ENCODE measurements around the gene CCDC172.
"Not testable (repeated sequence)": the region's sequence is repeated elsewhere in the genome, so short reads cannot be mapped to it uniquely, and the experiment has no call there.

Gene CCDC172

DNA sequence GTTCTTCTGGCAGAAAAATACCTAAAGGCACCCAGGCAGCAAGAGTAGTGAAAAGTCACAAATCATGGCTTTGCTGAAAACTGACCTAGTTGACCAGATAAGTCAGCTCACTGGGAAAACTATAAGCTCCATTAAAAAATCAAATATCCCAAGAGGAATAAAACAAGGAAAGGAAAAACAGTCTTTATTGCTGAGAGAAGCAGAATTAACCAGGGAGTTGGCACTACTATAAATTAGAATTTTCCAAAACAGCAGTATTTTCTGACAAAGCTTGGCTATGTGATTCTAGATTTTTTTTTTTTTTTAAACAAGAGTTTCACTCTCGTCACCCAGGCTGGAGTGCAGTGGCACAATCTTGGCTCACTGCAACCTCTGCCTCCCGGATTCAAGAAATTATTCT is 12.6 kb downstream of the CCDC172 start:
- no peak overlapping the region for H3K27ac ChIP-seq (ENCODE audit: low read depth, low read length)
- no peaks in the 10 kb centered on the region for H3K36me3 ChIP-seq (ENCODE audit: control insufficient read depth, insufficient read depth, low read length)
- no peaks in the 10 kb centered on the region for H3K9me3 ChIP-seq (ENCODE audit: control insufficient read depth, insufficient read depth, low read depth, low read length)
- no peak overlapping the region for H3K4me3 ChIP-seq (ENCODE audit: low read depth, low read length)
- H3K27me3 ChIP-seq (ENCODE audit: control insufficient read depth, insufficient read depth, low read length) = no peaks in the 10 kb centered on the region
- H3K4me1 ChIP-seq (ENCODE audit: control insufficient read depth, insufficient read depth, low read length) = no peaks in the 10 kb centered on the region
- no peak overlapping the region for H3K9ac ChIP-seq (ENCODE audit: low read length)

GRCh38 chr10:116352125-116352524 is 27.9 kb downstream of the CCDC172 start:
- no peak overlapping the region for H3K4me3 ChIP-seq (ENCODE audit: low read depth, low read length)
- no peak overlapping the region for H3K9ac ChIP-seq (ENCODE audit: low read length)
- H3K27me3 ChIP-seq (ENCODE audit: control insufficient read depth, insufficient read depth, low read length) = no peaks in the 10 kb centered on the region
- H3K4me1 ChIP-seq (ENCODE audit: control insufficient read depth, insufficient read depth, low read length) = no peaks in the 10 kb centered on the region; the same call in 1 of the 2 replicates
- no peaks in the 10 kb centered on the region for H3K9me3 ChIP-seq (ENCODE audit: control insufficient read depth, insufficient read depth, low read depth, low read length)
- no peaks in the 10 kb centered on the region for H3K36me3 ChIP-seq (ENCODE audit: control insufficient read depth, insufficient read depth, low read length)
- no peak overlapping the region for H3K27ac ChIP-seq (ENCODE audit: low read depth, low read length)

- H3K9me3 ChIP-seq (ENCODE audit: control insufficient read depth, insufficient read depth, low read depth, low read length) = no peaks in the 10 kb centered on the region
- no peaks in the 10 kb centered on the region; the same call in 1 of the 2 replicates for H3K4me1 ChIP-seq (ENCODE audit: control insufficient read depth, insufficient read depth, low read length)
- no peaks in the 10 kb centered on the region for H3K36me3 ChIP-seq (ENCODE audit: control insufficient read depth, insufficient read depth, low read length)
- no peaks in the 10 kb centered on the region for H3K27me3 ChIP-seq (ENCODE audit: control insufficient read depth, insufficient read depth, low read length)
- H3K9ac ChIP-seq (ENCODE audit: low read length) = no peak overlapping the region
- H3K27ac ChIP-seq (ENCODE audit: low read depth, low read length) = no peak overlapping the region
- H3K4me3 ChIP-seq (ENCODE audit: low read depth, low read length) = no peak overlapping the region
These were observed 29.6 kb downstream of the CCDC172 start for GRCh38 chr10:116353817-116354216.

DNA sequence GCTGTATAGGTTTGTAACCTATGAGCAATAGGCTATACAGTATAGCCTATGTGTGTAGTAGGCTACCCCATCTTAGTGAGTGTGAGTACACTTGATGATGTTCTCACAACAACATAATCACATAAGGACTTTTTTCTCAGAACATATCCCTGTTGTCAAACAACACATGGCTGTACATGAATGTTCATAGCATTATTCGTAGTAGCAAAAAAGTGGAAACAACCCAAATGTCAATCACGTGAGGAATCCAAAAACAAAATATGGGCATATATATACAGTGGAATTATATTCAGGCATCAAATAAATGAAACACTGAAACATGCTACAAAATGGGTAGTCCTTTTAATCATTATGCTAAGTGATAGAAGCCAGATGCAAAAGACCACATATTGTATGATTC is 31.1 kb downstream of the CCDC172 start:
- Histone ChIP-seq H3K4me3 (ENCODE audit: low read depth, low read length) (no peak overlapping the region), H3K36me3 (ENCODE audit: control insufficient read depth, insufficient read depth, low read length) (no peaks in the 10 kb centered on the region), H3K9me3 (ENCODE audit: control insufficient read depth, insufficient read depth, low read depth, low read length) (no peaks in the 10 kb centered on the region), H3K27me3 (ENCODE audit: control insufficient read depth, insufficient read depth, low read length) (no peaks in the 10 kb centered on the region), H3K27ac (ENCODE audit: low read depth, low read length) (no peak overlapping the region), H3K4me1 (ENCODE audit: control insufficient read depth, insufficient read depth, low read length) (no peaks in the 10 kb centered on the region), H3K9ac (ENCODE audit: low read length) (no peak overlapping the region)

DNA sequence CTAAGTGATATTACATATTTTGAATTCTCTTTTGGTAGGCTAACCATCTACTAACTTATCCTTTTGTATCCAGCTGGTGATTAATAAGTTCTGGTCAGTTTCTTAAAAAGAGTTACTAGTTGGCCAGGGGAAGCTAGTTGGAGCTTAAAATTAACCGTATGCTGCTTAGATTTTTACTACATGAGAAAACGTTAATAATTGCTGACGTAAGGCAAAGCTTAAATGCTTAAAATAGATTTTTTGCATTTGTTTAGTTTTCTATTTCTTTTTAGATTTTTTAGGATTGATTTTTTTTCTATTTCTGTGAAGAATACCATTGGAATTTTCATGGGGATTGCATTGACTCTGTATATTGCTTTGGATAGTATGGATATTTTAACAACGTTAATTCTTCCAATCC is 32.6 kb downstream of the CCDC172 start:
- Histone ChIP-seq H3K9me3 (ENCODE audit: control insufficient read depth, insufficient read depth, low read depth, low read length) (no peaks in the 10 kb centered on the region), H3K4me3 (ENCODE audit: low read depth, low read length) (no peak overlapping the region), H3K27me3 (ENCODE audit: control insufficient read depth, insufficient read depth, low read length) (no peaks in the 10 kb centered on the region), H3K27ac (ENCODE audit: low read depth, low read length) (no peak overlapping the region), H3K36me3 (ENCODE audit: control insufficient read depth, insufficient read depth, low read length) (no peaks in the 10 kb centered on the region), H3K4me1 (ENCODE audit: control insufficient read depth, insufficient read depth, low read length) (no peaks in the 10 kb centered on the region), H3K9ac (ENCODE audit: low read length) (no peak overlapping the region)

DNA sequence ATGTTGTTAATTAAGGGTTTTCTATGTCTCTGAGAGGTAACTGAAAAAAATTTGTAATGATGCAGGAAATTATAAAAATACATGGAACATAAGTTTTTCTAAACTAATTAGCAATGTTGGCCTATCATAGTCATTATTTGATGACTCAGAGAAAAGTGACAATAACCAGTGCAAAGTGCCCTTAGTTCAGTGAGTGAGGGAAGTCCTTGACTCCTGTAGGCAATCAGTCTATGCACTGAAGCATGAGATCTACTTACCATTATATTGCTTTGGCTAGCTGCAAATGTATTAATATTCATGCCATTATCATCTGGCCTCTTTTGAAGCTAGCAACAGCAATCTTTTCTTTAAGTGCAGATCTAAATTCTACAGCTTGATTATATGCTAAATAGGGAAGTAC is 40.6 kb downstream of the CCDC172 start:
- H3K36me3 ChIP-seq (ENCODE audit: control insufficient read depth, insufficient read depth, low read length) = no peaks in the 10 kb centered on the region
- no peaks in the 10 kb centered on the region for H3K4me1 ChIP-seq (ENCODE audit: control insufficient read depth, insufficient read depth, low read length)

GRCh38 chr10:116371737-116372136 is 47.5 kb downstream of the CCDC172 start:
- no peak overlapping the region for H3K4me3 ChIP-seq (ENCODE audit: low read depth, low read length)
- H3K9me3 ChIP-seq (ENCODE audit: control insufficient read depth, insufficient read depth, low read depth, low read length) = no peaks in the 10 kb centered on the region
- no peak overlapping the region for H3K9ac ChIP-seq (ENCODE audit: low read length)
- H3K27me3 ChIP-seq (ENCODE audit: control insufficient read depth, insufficient read depth, low read length) = no peaks in the 10 kb centered on the region
- H3K4me1 ChIP-seq (ENCODE audit: control insufficient read depth, insufficient read depth, low read length) = no peaks in the 10 kb centered on the region
- no peaks in the 10 kb centered on the region for H3K36me3 ChIP-seq (ENCODE audit: control insufficient read depth, insufficient read depth, low read length)
- no peak overlapping the region for H3K27ac ChIP-seq (ENCODE audit: low read depth, low read length)

More for the DNA sequence above, 40.6 kb downstream of the CCDC172 start:
- no peak overlapping the region for H3K27ac ChIP-seq (ENCODE audit: low read depth, low read length)
- no peak overlapping the region for H3K9ac ChIP-seq (ENCODE audit: low read length)
- no peak overlapping the region for H3K4me3 ChIP-seq (ENCODE audit: low read depth, low read length)
- H3K27me3 ChIP-seq (ENCODE audit: control insufficient read depth, insufficient read depth, low read length) = no peaks in the 10 kb centered on the region
- no peaks in the 10 kb centered on the region for H3K9me3 ChIP-seq (ENCODE audit: control insufficient read depth, insufficient read depth, low read depth, low read length)

GRCh38 chr10:116382290-116382689 is 58.0 kb downstream of the CCDC172 start:
- Histone ChIP-seq H3K27me3 (ENCODE audit: control insufficient read depth, insufficient read depth, low read length) (no peaks in the 10 kb centered on the region), H3K4me1 (ENCODE audit: control insufficient read depth, insufficient read depth, low read length) (no peaks in the 10 kb centered on the region), H3K9ac (ENCODE audit: low read length) (no peak overlapping the region), H3K36me3 (ENCODE audit: control insufficient read depth, insufficient read depth, low read length) (no peaks in the 10 kb centered on the region), H3K9me3 (ENCODE audit: control insufficient read depth, insufficient read depth, low read depth, low read length) (no peaks in the 10 kb centered on the region), H3K4me3 (ENCODE audit: low read depth, low read length) (no peak overlapping the region), H3K27ac (ENCODE audit: low read depth, low read length) (no peak overlapping the region)

GRCh38 chr10:116385311-116385710 is 61.1 kb downstream of the CCDC172 start:
- no peak overlapping the region for H3K9ac ChIP-seq (ENCODE audit: low read length)
- no peaks in the 10 kb centered on the region for H3K27me3 ChIP-seq (ENCODE audit: control insufficient read depth, insufficient read depth, low read length)
- no peak overlapping the region for H3K4me3 ChIP-seq (ENCODE audit: low read depth, low read length)
- H3K27ac ChIP-seq (ENCODE audit: low read depth, low read length) = no peak overlapping the region
- no peaks in the 10 kb centered on the region for H3K36me3 ChIP-seq (ENCODE audit: control insufficient read depth, insufficient read depth, low read length)
- no peaks in the 10 kb centered on the region for H3K9me3 ChIP-seq (ENCODE audit: control insufficient read depth, insufficient read depth, low read depth, low read length)
- H3K4me1 ChIP-seq (ENCODE audit: control insufficient read depth, insufficient read depth, low read length) = 0 out of 2 replicates have a peak, but pooled peaks cover 6% of the 10 kb centered on the region

- Histone ChIP-seq H3K27me3 (ENCODE audit: control insufficient read depth, insufficient read depth, low read length) (no peaks in the 10 kb centered on the region), H3K4me1 (ENCODE audit: control insufficient read depth, insufficient read depth, low read length) (0 out of 2 replicates have a peak, but pooled peaks cover 7% of the 10 kb centered on the region), H3K4me3 (ENCODE audit: low read depth, low read length) (no peak overlapping the region), H3K36me3 (ENCODE audit: control insufficient read depth, insufficient read depth, low read length) (no peaks in the 10 kb centered on the region), H3K9me3 (ENCODE audit: control insufficient read depth, insufficient read depth, low read depth, low read length) (no peaks in the 10 kb centered on the region), H3K9ac (ENCODE audit: low read length) (no peak overlapping the region), H3K27ac (ENCODE audit: low read depth, low read length) (no peak overlapping the region)
These were observed 62.0 kb downstream of the CCDC172 start for GRCh38 chr10:116385994-116386809.

DNA sequence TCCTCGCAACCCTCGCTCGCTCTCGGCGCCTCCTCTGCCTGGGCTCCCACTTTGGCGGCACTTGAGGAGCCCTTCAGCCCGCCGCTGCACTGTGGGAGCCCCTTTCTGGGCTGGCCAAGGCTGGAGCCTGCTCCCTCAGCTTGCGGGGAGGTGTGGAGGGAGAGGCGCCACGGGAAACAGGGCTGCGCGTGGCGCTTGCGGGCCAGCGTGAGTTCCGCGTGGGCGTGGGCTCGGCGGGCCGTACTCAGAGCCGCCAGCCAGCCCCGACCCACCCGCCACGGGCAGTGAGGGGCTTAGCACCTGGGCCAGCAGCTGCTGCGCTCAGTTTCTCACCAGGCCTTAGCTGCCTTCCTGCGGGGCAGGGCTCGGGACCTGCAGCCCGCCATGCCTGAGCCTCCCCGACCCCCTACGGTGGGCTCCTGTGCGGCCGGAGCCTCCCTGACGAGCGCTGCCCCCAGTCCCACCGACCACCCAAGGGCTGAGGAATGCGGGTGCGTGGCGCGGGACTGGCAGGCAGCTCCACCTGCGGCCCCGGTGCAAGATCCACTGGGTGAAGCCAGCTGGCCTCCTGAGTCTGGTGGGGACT is 69.1 kb downstream of the CCDC172 start:
- H3K27me3 ChIP-seq (ENCODE audit: control insufficient read depth, insufficient read depth, low read length); H3K9ac ChIP-seq (ENCODE audit: low read length); H3K27ac ChIP-seq (ENCODE audit: low read depth, low read length); H3K9me3 ChIP-seq (ENCODE audit: control insufficient read depth, insufficient read depth, low read depth, low read length); H3K36me3 ChIP-seq (ENCODE audit: control insufficient read depth, insufficient read depth, low read length); H3K4me3 ChIP-seq (ENCODE audit: low read depth, low read length): not testable (repeated sequence)
- H3K4me1 ChIP-seq (ENCODE audit: control insufficient read depth, insufficient read depth, low read length) = 0 out of 2 replicates have a peak, but pooled peaks cover 12% of the 10 kb centered on the region
